K562 (cell line): ENCODE results near the gene WNK1. TPM values are rescaled to one million over a fixed set of nuclear protein-coding genes. Genes with fewer than 3 reads are reported as not detected.

Experiments
- EP300 ChIP-seq: IDR thresholded peaks from 2 replicates; pipeline ENCODE4 v1.6.1; 2012; ENCODE audit warnings: low read length, improper control_type of control experiment
- HDAC2 ChIP-seq: fragments of 450-650 bp; IDR thresholded peaks from 2 replicates; pipeline ENCODE4 v1.6.1; 2016; ENCODE audit warnings: mild to moderate bottlenecking
- KLF13 ChIP-seq: fragments of 450-650 bp; IDR thresholded peaks from 2 replicates; pipeline ENCODE4 v1.6.1; 2016; ENCODE audit warnings: missing genetic modification characterization, low read depth, mild to moderate bottlenecking, missing compliant biosample characterization, moderate library complexity, borderline replicate concordance
- NFRKB ChIP-seq: fragments of 450-650 bp; IDR thresholded peaks from 2 replicates; pipeline ENCODE4 v1.6.1; 2016; ENCODE audit warnings: low read depth
- PTBP1 ChIP-seq: fragments of 200-400 bp; formaldehyde crosslinking; IDR thresholded peaks from 2 replicates; pipeline ENCODE4 v1.6.1; 2017; ENCODE audit warnings: low read depth, low read length
- PURB ChIP-seq: sonication (generic); formaldehyde crosslinking; IDR thresholded peaks from 2 replicates; pipeline ENCODE4 v1.9.0; 2021; ENCODE audit warnings: low read depth, mild to moderate bottlenecking, missing genetic modification reagents
- RAD21 ChIP-seq, 2 experiments: fragments of 250-450 bp in 1 of 2; fragments of 450-650 bp in 1 of 2; sonication (Bioruptor Pico) in 1 of 2; formaldehyde crosslinking in 1 of 2; IDR thresholded peaks in 1 of 2; conservative IDR thresholded peaks in 1 of 2; 2 replicates each; pipeline versions ENCODE4 v1.4.0 to v1.8.0; 2020 to 2022; ENCODE audit warnings: mild to moderate bottlenecking in 2 of 2, moderate library complexity in 1 of 2
- TRIM28 ChIP-seq: fragments of 450-650 bp; IDR thresholded peaks from 2 replicates; pipeline ENCODE4 v1.6.1; 2017
- ZFPM2 ChIP-seq: fragments of 250-450 bp; sonication (Bioruptor Pico); IDR thresholded peaks from 2 replicates; pipeline ENCODE4 v1.5.1; 2022; ENCODE audit warnings: mild to moderate bottlenecking
- ZNF197 ChIP-seq: fragments of 200-800 bp; sonication (Bioruptor generic); IDR thresholded peaks from 2 replicates; pipeline ENCODE4 v1.6.1; 2016; ENCODE audit warnings: low read depth, missing genetic modification characterization, missing compliant biosample characterization
- ZNF311 ChIP-seq: fragments of 250-450 bp; sonication (Bioruptor Pico); IDR thresholded peaks from 2 replicates; pipeline ENCODE4 v1.4.0; 2020; ENCODE audit warnings: mild to moderate bottlenecking, moderate library complexity
- ZNF444 ChIP-seq: fragments of 250-450 bp; sonication (Bioruptor Pico); IDR thresholded peaks from 2 replicates; pipeline ENCODE4 v1.4.0; 2020; ENCODE audit warnings: mild to moderate bottlenecking, moderate library complexity
- polyA plus RNA-seq, 8 experiments: library from polyadenylated mRNA; depleted of rRNA in 4 of 8; stranded (reverse) in 5 of 8; unstranded in 3 of 8; fragments of >200 nt; fragmentation: Nextera tagmentation in 2 of 8; fragmentation: Illumina TruSeq in 1 of 8; extraction: Ambion mirVana in 2 of 8; extraction: Trizol in 1 of 8; gene quantifications; 2 replicates each; pipeline versions ENCODE4 v1.2.1 to v1.2.3, GENCODE V29; 2011 to 2014; ENCODE audit warnings: inconsistent platforms in 1 of 8, missing spikeins in 1 of 8
- total RNA-seq, 7 experiments: library from RNA; depleted of rRNA in 6 of 7; stranded (reverse); fragments of >200 nt in 6 of 7; fragmentation: Illumina TruSeq in 2 of 7; extraction: Trizol in 2 of 7; gene quantifications; 2 replicates each; pipeline versions ENCODE4 v1.2.1 to v1.2.3, GENCODE V29; 2011 to 2021; ENCODE audit warnings: low replicate concordance in 1 of 7
- TF ChIP-seq, protein P1 (sequence below), 2 experiments: fragments of 450-650 bp in 1 of 2; sonication (generic) in 1 of 2; formaldehyde crosslinking in 1 of 2; IDR thresholded peaks in 1 of 2; conservative IDR thresholded peaks in 1 of 2; 2 replicates each; pipeline versions ENCODE4 v1.6.1 to v1.8.1; 2016 to 2023; ENCODE audit warnings: mild to moderate bottlenecking in 2 of 2, moderate library complexity in 2 of 2, inconsistent platforms in 1 of 2, missing genetic modification reagents in 1 of 2
- TF ChIP-seq, protein P2 (sequence below): fragments of 250-450 bp; sonication (Bioruptor Pico); IDR thresholded peaks from 2 replicates; pipeline ENCODE4 v1.8.0; 2022; ENCODE audit warnings: moderate library complexity, mild to moderate bottlenecking, inconsistent platforms

The WNK1 gene
- total and polyA plus RNA-seq, 9 of the 15 experiments (the other 6 are each of a cell fraction or from before 2014, with no cell fraction given) = 4.3 to 73.9 (median 31.0) TPM

DNA sequence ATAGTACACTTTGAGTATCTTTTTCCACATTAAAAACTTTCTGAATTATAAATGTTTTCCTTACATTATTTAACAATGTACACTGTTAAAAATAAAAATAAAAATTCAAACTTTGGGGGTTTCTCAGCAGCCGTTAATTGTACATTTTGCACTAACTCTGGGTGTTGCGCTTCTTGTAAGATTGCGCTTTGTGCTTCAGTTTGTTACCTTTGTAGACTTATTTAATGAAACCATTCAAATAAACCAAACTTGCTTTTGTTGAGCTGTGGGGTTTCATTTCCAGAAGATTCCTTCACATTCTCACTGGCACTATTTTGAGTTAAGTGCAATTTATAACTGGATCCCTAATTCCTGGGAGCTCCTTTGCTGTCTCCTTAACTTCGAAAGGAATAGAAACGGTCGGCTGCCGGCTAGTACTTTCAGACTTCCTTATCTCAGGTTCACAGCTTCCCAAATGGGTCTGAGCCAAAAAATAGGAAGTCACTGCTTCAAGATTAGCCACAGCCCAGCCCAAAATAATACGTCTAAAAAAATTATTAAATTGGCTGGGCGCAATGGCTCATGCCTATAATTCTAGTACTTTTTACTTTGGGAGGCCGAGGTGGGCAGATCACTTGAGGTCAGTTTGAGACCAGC lies 158.9 kb downstream of the WNK1 start (continued):
- TF ChIP-seq, protein P1, sequence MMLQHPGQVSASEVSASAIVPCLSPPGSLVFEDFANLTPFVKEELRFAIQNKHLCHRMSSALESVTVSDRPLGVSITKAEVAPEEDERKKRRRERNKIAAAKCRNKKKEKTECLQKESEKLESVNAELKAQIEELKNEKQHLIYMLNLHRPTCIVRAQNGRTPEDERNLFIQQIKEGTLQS (IDR thresholded peaks at IDR 0.05) = no peak
- TF ChIP-seq, protein P1 (CRISPR knock-in tag; conservative IDR thresholded peaks at IDR 0.05) = no peak
- TF ChIP-seq, protein P2, sequence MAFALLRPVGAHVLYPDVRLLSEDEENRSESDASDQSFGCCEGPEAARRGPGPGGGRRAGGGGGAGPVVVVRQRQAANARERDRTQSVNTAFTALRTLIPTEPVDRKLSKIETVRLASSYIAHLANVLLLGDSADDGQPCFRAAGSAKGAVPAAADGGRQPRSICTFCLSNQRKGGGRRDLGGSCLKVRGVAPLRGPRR (CRISPR knock-in tag) = no peak
- TF ChIP-seq TRIM28 (no peak), ZNF197 (CRISPR knock-in tag) (no peak), HDAC2 (0 out of 2 replicates have a peak, but pooled peaks have one; percentile 12), PURB (CRISPR knock-in tag) (no peak), KLF13 (tag) (no peak), NFRKB (no peak), EP300 (peak; percentile 81), PTBP1 (no peak), ZNF444 (no peak), ZNF311 (CRISPR knock-in tag) (no peak), RAD21 (CRISPR knock-in tag; conservative IDR thresholded peaks at IDR 0.05 in 1 of 2, IDR thresholded peaks at IDR 0.05 in 1 of 2) (no peak), ZFPM2 (CRISPR knock-in tag) (no peak)
